Lower lobe of right lung (tissue), 2 donors: ENCODE measurements around the gene RRP12. TPM values are rescaled to one million over a fixed set of nuclear protein-coding genes. Genes with fewer than 3 reads are reported as not detected.
A peak's percentile ranks its signal among the peaks of the same experiment; 100 is the strongest.

Experiments
- ATAC-seq, 2 donors: fragments of 200-7000 bp; cut with Tn5 transposase; one replicate each; pipeline ENCODE4 v1.9.1; 2020 to 2022; ENCODE audit warnings: mild to moderate bottlenecking in 2 of 2, moderate library complexity in 2 of 2
- DNase-seq: peaks from one replicate; pipeline ENCODE4 v3.0.0-alpha.2; 2020
- H3K27ac ChIP-seq: fragments of 200-600 bp; one replicate; pipeline ENCODE4 v1.8.0; 2022
- H3K27me3 ChIP-seq: fragments of 200-600 bp; one replicate; pipeline ENCODE4 v1.8.0; 2022; ENCODE audit warnings: low read depth
- H3K36me3 ChIP-seq: fragments of 200-600 bp; one replicate; pipeline ENCODE4 v1.8.0; 2022; ENCODE audit warnings: mild to moderate bottlenecking
- H3K4me1 ChIP-seq: fragments of 200-600 bp; one replicate; pipeline ENCODE4 v1.8.0; 2022
- H3K4me3 ChIP-seq: fragments of 200-600 bp; one replicate; pipeline ENCODE4 v1.8.0; 2022; ENCODE audit warnings: mild to moderate bottlenecking
- H3K9me3 ChIP-seq: fragments of 200-600 bp; one replicate; pipeline ENCODE4 v1.8.0; 2022
- CTCF ChIP-seq: fragments of 200-600 bp; IDR thresholded peaks from one replicate; pipeline ENCODE4 v1.8.0; 2022; ENCODE audit warnings: antibody characterized with exemption, mild to moderate bottlenecking
- intact Hi-C: fragments of 100-400 bp; cut with DNase I; formaldehyde crosslinking; loops from one replicate; pipeline ENCODE4 v1.11.0; 2022
- total RNA-seq: library from RNA; stranded (reverse); fragmentation: NEBNext Ultra II Directional; extraction: Animal tissue kit (Norgen Biotek cat#: 25700); gene quantifications from one replicate; pipeline ENCODE4 v1.2.1, GENCODE V29; 2021
- donor health status: DM: no; HTN: yes; CAD: no; lungs with severe emphysema.

The RRP12 gene
- total RNA-seq, 1 donor from 2014 or later, result 24.0 TPM

GRCh38 chr10:97321804-97322190 is 79.3 kb downstream of the RRP12 start:
- no peak for TF ChIP-seq CTCF
- Histone ChIP-seq H3K27me3 (no peaks in the 10 kb centered on the region), H3K4me1 (peaks cover 40% of the 10 kb centered on the region), H3K36me3 (no peaks in the 10 kb centered on the region), H3K4me3 (peak overlapping the region; percentile 79), H3K27ac (peak overlapping the region; percentile 99), H3K9me3 (no peaks in the 10 kb centered on the region)
- intact Hi-C loops, result no loop called here
- ATAC-seq, result no peak
- no peak for DNase-seq

- H3K4me3 ChIP-seq, result peak overlapping the region; percentile 79
- peaks cover 39% of the 10 kb centered on the region for H3K4me1 ChIP-seq
- no peaks in the 10 kb centered on the region for H3K9me3 ChIP-seq
- H3K27me3 ChIP-seq, result no peaks in the 10 kb centered on the region
- H3K27ac ChIP-seq, result peak overlapping the region; percentile 99
- no peaks in the 10 kb centered on the region for H3K36me3 ChIP-seq
- ATAC-seq (peak in 1 of 2 donors; percentile 22), DNase-seq (peak; percentile 73)
- no peak for TF ChIP-seq CTCF
- intact Hi-C loops, result no loop called here
Measured at GRCh38 chr10:97321032-97321803, 79.9 kb downstream of the RRP12 start.

- intact Hi-C loops, result no loop called here
- Histone ChIP-seq H3K27me3 (no peaks in the 10 kb centered on the region), H3K4me1 (peaks cover 39% of the 10 kb centered on the region), H3K4me3 (peak overlapping the region; percentile 79), H3K27ac (peak overlapping the region; percentile 99), H3K9me3 (no peaks in the 10 kb centered on the region), H3K36me3 (no peaks in the 10 kb centered on the region)
- DNase-seq (peak; percentile 60), ATAC-seq (peak; percentile 3 to 4)
- TF ChIP-seq CTCF, result no peak
Measured at GRCh38 chr10:97320480-97321031, 80.6 kb downstream of the RRP12 start.

- DNase-seq, result peak; percentile 84
- Histone ChIP-seq H3K4me1 (peaks cover 39% of the 10 kb centered on the region), H3K9me3 (no peaks in the 10 kb centered on the region), H3K27me3 (no peaks in the 10 kb centered on the region), H3K27ac (peak overlapping the region; percentile 99), H3K4me3 (peak overlapping the region; percentile 79), H3K36me3 (no peaks in the 10 kb centered on the region)
- TF ChIP-seq CTCF, result no peak
- ATAC-seq, result peak; percentile 62 to 67
- intact Hi-C loops, result no loop called here
Measured at GRCh38 chr10:97319671-97320479, 81.3 kb downstream of the RRP12 start.

- Histone ChIP-seq H3K27ac (peak within 1 kb of the TSS; percentile 99), H3K9me3 (no peaks in the 10 kb centered on the region), H3K27me3 (no peaks in the 10 kb centered on the region), H3K4me3 (peak within 1 kb of the TSS; percentile 79), H3K36me3 (no peaks in the 10 kb centered on the region), H3K4me1 (peaks cover 39% of the 10 kb centered on the region)
- no peak for TF ChIP-seq CTCF
- peak; percentile 93 for ATAC-seq
- DNase-seq, result peak; percentile 94
- intact Hi-C loops, result no loop called here
Measured at GRCh38 chr10:97318772-97319651, 82.1 kb downstream of the RRP12 start, which contains the start of gene FRAT1. TSS of gene FRAT1 (plus strand) at chr10:97319271. CDS start at chr10:97319454, 183 bp downstream.
